Breast epithelium (tissue), 3 donors: Measurements from ENCODE around the gene ARHGAP4.

Experiments used
- CTCF ChIP-seq, 3 donors: fragments of 450-650 bp; IDR thresholded peaks; one replicate each; pipeline ENCODE4 v1.5.1; 2016 to 2017; ENCODE audit warnings: antibody characterized with exemption in 3 of 3, mild to moderate bottlenecking in 3 of 3, moderate library complexity in 3 of 3
- POLR2AphosphoS5 ChIP-seq, 3 donors: sonication (generic); formaldehyde crosslinking; IDR thresholded peaks; one replicate each; pipeline ENCODE4 v1.6.1; 2017; ENCODE audit warnings: antibody characterized with exemption in 3 of 3

- TF ChIP-seq POLR2AphosphoS5 (IDR thresholded peaks at IDR 0.05) (no peak), CTCF (IDR thresholded peaks at IDR 0.05) (no peak)
Observed at GRCh38 chrX:153928846-153929245, 2.8 kb upstream of the ARHGAP4 start.
